GM21529 (cell line): ENCODE measurements around the gene ESF1.
"Not testable (repeated sequence)": the region's sequence is repeated elsewhere in the genome, so short reads cannot be mapped to it uniquely, and the experiment has no call there.

Experiments
- ATAC-seq: cut with Tn5 transposase; IDR thresholded peaks from one replicate; pipeline ENCODE4 v1.9.1; 2021; ENCODE audit not compliant: unreplicated experiment

ESF1 gene

DNA sequence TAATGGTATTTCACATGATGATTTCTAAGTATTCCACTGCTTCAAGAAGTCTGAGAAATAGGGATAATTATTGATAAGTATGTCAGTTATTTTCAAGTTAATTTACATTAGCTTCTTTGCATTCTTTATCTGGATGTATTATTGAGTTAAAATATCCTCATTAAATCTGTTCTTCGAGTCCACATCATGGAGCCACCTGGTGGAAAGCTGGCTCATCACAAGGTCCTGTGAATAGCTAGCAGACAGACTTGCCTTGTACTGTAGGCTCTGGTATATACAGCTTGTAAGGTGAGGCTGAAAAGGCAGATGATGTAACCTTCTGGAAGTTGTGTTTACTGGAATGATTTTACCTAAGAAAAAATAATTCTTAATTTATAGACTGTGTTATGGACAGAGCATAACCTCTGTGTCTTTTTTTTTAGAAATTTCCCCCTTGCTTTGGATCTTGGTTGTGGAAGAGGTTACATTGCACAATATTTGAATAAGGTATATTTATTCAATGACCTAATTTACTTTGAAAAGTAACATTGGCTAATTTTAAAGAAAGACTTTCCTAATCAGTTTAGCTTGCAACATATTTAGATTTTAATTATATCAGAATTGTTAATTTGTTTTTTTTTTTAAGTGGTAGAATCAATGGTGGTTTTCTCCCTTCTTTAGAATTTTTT is 3.6 kb upstream of the ESF1 start:
- ATAC-seq: peak; percentile 36

DNA sequence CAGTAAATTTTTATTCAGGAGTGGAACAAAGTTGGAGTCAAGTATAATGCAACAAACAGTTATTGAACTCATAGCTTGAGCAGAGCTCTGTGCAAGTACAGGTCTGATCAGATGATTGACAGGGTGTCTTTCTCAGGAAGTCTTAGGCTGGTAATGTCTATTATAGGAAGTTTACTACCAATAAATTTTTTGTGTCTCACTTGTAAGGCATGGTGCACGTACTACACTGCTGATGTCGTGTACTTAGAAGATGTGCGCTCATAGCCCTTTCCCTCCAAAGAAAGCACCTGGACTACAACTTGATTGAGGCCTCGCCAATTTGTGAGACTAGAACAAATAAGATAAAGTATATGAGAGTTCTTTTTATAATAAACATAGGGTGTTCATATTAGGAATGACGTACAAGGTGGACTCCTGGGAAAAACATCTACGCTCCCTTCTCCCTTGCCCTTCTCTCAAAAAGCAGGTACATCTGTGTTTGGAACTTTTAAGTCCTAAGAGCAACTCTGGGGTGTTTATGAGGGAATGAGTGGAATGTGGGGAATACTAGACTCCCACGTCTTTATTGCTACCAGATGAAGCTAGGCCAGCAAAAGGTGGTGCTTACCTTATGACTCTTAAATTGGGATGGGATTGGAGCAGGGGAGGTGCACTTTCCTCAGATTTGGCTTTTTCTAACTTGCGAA is 1.6 kb upstream of the ESF1 start:
- ATAC-seq: no peak

DNA sequence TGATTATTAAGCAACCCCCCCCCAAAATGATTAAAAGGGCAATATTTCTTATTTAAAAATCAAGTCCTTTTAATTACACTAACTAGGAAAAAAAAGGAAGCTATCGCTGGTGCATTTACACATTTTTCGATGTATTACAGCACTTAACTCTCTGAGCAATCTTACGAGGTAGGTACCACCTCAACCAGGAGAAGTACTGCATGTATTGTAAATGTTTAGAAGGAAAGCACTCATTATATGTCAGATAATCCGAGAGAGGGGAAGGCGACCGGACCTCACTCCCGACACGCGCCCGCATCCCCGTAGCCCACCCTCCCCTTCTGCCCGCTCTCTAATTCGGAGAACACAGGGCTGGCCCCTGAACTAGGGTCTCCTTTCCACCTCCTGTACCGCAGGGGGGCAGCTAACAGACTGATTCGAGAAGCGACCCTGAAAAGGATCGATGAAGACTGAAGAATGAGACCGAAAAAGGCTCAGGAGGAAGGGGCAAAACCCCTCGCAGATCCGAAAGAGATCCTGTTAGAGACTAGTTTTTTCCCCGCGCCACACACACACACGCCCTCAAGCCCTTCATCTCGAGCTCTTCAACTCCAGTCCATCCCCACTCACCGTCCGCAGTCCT is 337 bp downstream of the ESF1 start:
- ATAC-seq: peak; percentile 7

DNA sequence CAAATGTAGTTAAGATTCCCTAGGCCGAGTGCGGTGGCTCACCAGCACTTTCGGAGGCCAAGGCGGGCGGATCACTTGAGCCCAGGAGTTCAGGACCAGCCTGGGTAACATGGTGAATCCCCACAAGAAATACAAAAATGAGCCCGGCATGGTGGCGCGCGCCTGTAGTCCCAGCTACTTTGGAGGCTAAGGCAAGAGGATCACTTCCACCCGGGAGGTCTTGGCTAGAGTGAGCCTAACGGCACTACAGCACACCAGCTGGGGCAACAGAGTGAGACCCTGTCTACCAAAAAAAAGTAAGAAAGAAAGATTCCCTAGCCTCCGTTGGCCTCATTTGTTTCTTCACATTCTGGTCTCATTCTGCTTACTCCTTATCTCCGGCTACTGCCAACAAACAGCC is 1.2 kb downstream of the ESF1 start:
- no peak for ATAC-seq

DNA sequence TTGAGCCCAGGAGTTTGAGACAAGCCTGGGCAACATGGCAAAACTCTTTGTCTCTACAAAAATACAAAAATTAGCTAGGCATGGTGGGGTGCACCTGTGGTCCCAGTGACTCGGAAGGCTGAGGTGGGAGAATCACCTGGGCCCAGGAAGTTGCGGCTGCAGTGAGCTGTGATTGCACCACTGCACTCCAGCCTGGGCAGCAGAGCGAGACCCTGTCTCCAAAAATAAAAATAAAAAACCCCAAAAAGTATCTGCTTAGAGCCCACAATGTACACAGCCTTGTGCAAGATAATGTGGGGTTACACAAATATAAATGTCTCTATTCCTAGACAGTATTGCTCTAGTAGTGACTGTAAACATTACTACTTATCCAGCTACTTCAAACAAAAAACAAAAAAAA is 5.9 kb downstream of the ESF1 start:
- peak; percentile 59 for ATAC-seq

DNA sequence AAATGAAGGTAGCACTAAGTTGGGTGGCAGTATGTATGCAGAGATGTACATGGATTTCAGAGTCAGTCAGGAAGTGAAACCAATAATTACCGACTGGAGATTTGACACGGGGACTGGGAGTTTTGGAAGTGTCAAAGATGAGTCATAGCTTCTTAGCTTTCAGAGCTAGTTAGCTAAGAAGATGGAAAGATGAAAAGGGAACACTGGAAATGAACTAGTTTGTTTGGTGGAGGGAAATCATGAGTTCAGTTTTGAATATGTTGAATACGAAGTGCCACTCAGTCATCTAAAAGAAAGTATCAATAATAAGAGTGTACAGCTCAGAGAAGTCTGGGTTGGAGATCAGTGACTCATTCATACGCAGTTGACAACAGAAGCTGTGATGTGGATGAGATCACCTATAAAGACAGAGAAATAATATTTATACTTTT is 7.5 kb downstream of the ESF1 start:
- ATAC-seq: no peak

DNA sequence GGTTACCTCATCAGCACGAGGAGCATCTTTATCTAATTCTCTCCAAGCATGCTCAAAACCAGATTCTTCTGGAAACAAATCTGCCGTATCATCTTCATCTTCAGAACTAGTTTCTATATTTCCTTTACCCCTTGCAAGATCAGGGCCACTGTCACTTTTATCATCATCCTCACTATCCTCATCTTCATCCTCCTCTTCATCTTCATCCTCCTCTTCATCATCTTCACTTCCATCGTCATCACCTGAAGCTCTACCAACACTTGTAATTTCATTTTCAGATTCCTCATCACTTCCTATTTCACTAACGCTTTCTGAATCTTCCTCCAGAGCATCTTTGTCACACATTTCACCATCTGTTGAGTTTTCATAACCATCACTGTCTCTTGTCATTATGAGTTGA is 8.9 kb downstream of the ESF1 start:
- ATAC-seq: no peak

DNA sequence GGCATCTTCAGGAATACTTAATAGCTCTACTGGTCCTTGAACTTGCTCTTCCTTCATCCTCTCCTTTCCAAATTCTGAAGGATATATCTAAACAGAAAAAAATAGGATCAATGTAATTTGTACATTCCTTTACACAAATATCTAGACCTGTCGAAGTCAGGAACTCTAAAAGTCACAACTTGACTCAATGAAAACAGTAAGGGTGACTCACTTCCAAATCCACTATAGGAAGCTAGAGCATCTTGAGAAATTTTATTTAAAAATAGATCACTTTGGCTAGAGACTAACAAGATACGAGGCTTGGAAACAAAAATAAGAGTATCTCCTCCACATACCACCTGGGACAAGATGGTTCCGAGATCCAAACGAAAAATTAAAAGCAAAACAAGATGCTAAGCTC is 12.2 kb downstream of the ESF1 start:
- ATAC-seq: no peak

DNA sequence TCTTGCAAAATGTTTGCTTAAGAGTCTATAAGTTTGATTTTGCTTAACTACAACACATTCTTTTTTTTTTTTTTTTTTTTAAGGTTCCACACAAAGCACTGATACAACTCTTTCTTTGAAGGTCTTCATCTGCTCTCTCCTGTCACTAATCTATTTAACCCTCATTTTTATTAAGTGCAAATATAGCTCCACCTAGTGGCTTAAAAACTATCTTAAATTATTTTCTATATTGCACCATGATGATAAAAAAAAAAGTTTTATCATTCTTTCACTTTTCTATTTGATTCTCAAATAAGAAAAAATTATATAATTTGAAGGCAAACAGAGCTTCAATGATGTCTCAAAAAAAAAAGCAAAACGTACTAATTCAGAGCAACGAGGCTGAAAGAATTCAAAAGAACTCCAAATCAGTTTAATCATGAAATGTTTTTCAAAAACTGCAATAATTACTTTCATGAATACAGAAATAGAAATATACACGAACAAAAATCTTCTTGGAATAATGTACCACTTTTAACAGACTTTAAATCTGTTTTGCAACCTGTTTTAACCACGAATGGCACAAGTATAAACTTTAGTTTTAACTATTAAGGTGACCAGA is 12.8 kb downstream of the ESF1 start:
- ATAC-seq: no peak

DNA sequence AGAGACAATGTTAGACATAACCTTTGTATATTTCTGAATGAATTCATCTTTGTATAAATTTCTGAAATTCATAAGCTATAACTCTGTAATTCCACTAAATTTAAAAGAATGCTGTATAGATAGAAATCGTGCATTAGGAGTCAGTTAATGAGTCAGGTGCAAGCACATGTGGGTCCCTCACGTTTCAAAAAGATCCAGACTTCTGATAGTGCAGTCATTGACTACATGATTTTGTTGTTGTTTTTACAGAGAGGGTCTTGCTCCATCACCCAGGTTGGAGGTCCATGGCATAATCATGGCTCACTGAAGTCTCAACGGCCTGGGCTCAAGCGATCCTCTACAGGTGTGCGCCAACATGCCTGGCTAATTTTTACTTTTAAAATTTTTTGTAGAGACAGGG is 14.6 kb downstream of the ESF1 start:
- no peak for ATAC-seq

DNA sequence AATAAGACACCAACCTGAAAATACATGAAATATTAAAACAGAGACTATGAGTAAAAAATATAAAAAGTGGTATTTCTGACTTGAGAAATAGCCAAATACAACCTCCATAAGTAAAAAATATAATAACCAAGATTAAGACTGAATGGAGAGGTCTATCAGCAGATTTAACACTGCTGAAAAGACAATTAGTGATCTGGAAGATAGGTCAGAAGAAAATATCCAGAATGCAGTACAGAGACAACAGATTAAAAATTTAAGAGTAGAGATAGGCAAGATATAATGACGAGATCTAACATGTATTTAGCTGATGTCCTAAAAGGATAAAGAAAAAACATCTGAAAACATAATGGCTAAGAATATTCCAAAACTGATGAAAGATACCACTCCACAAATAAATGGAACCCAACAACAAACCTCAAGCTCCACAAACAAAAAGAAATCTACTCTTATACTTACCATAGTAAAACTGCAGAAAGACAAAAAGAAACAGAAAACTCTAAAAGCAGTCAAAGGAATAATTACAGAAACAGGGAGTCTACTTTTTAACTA is 18.8 kb downstream of the ESF1 start:
- ATAC-seq: no peak

DNA sequence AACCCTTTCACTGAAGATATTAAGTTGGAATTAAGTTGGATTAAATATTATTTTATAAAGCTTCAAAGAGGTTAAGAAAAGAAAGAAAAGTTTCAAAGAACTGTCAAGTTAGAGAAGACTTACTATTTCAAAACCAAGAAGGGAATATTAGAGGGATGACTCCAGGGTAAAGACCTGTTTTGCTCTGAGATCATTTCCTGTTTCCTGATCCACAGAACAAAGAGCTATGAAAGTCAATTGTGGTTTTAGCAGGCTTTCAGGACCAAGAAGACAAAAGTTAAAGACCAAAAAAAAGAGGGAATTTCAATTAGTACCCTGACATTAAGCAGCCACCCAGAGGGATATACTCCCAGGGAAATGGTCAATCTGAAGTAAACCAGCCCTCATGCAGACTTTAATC is 19.4 kb downstream of the ESF1 start:
- no peak for ATAC-seq

DNA sequence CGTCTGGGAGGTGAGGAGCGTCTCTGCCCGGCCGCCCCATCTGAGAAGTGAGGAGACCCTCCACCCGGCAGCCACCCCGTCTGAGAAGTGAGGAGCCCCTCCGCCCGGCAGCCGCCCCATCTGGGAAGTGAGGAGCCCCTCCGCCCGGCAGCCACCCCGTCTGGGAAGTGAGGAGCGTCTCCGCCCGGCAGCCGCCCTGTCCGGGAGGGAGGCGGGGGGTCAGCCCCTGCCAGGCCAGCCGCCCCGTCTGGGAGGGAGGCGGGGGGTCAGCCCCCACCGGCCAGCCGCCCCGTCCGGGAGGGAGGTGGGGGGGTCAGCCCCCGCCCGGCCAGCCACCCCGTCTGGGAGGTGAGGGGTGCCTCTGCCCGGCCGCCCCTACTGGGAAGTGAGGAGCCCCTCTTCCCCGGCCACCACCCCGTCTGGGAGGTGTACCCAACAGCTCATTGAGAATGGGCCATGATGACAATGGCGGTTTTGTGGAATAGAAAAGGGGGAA is 24.2 kb downstream of the ESF1 start:
- not testable (repeated sequence) for ATAC-seq

DNA sequence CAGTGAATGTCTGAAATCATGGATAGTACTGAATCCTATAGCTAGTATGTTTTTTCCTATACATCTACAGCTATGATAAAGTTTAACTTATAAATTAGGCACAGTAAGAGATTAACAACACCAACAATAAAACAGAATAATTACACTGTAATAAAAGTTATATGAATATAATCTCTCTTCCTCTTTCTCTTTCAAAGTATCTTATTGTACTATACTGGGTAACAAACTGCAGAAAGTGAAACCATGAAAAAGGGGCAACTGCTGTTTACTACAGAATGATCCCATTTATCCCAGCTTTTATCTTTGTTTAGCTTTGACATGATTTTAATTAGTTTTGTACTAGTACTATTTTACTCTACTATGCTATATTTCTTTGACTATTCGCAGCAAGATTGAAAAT is 25.8 kb downstream of the ESF1 start:
- no peak for ATAC-seq

DNA sequence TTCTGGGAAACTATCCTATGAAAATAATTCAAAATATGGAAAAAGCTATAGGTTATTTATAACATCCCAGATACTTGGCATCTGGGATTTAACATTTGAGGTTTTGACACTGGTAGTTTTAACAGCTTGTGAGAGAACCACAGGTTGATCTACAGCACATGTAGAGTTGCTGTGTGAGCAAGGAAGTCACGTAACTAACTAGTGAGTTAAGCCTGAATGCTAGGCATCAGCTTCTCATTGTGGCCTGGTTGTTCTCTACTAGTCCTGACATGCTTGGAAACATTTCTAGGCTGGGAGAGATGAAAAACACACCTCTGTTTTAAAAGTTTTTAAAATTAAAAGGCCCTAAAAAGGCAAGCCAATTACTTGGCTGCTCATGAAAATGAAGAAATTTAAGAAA is 28.2 kb downstream of the ESF1 start:
- ATAC-seq: no peak

DNA sequence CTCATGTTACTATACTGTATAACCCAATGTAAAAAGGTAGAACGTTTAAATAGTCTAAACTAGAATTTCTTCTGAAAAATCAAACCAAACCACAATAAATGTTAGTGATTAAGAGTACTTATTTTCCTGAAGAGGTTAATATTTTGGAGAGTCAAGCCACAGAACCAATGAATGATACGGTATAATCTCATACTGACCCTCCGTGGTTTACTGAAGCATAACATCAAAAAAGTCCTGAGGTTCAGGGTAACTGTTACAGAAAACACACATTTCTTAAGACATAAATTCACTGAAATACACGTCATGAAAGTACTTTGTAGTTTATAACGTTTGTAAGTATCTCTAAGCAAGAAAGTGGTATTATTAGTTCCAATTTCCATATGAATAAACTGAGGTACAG is 28.9 kb downstream of the ESF1 start:
- ATAC-seq: no peak

DNA sequence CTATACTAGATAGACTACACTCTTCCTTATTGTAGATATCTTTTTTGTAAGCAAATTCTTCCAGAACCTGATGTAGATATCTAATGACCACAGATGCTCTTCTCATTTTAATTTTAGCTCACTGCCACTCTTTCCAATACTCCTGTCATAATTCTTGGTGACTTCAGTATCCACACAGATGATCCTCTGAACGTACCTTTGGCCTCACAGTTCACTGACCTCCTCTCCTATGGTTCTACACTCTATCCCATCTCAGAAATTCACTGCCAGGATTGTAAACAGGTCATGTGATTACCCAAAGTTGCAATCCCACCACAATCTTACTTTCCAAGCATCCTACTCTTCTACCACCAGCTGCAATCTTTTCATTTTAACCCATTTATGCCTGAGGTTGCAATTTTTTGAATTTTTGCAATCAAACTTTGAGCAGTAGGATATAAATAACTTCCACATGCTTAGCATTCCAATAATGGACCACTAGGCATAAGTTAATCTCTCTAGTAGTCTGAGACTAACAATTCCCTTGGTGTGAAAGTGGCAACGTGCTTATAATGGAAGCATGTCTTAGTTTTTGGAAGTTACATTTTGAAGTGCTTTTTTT is 31.2 kb downstream of the ESF1 start:
- no peak for ATAC-seq

DNA sequence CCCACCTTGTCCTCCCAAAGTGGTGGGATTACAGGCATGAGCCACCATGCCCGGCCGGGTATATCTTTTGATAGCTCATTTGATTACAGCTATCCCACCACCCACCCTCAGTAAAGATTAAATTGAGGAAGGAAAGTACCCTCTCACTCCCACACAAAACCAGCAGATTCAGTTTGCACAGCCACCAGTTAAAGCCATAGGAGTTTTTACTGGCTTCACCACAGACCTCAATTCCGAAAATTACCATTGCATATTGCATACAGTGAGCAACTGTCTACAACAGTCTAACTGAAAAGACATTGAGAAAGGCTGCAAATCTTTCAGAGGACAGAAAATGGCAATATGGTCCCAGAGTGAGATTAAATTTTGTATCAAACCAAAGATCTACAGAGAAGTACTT is 34.9 kb downstream of the ESF1 start:
- no peak for ATAC-seq

DNA sequence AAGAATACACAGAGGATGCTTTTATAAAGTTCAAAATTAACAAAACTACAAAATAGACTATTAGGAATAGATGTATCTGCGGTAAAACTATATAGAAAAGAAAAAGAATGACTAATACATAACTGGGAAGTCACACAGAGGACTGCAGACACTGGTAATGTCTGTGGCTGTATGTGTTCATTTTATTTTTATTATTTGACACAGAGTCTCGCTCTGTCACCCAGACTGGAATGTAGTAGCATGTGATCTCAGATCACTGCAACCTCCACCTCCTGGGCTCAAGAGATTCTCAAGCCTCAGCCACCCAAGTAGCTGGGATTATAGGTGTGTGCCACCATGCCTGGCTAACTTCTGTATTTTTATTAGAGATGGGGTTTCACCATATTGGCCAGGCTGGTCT is 38.9 kb downstream of the ESF1 start:
- ATAC-seq: no peak

DNA sequence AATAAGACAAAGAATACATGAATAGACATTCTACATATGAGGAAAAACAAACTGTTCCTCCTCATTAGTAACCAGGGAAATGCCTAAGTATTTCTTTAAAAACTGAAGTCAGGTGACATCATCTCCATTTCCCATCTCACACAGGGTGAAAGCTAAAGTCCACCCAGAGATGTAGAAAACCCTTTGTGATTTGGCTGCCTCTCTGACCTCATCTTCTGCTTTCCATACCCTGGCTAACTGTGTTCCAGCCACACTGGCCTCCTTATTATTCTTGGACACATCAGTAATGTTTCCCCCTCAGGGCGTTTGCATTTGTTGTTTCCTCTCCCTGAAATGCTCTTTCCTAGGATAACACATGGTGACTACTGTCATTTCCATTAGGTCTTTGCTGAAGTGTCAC is 40.4 kb downstream of the ESF1 start:
- no peak for ATAC-seq

DNA sequence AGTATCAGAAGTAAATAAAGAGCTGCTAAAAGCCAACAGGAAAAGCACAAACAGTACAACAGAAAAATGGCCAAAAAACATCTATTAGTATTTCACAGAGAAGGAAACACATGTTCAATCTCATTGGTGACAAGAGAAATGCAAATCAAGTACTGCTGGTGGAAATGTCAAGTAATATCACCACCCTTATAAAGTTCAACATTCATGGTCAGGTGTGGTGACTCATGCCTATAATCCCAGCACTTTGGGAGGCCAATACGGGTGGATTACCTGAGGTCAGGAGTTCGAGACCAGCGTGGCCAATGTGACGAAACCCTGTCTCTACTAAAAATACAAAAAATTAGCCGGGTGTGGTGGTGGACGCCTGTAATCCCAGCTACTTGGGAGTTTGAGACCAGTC is 42.8 kb downstream of the ESF1 start:
- no peak for ATAC-seq
